GM18870 (cell line): ENCODE results near the gene MEST.
"Not testable (repeated sequence)": the region's sequence is repeated elsewhere in the genome, so short reads cannot be mapped to it uniquely, and the experiment has no call there.

ENCODE experiments used
- ATAC-seq: cut with Tn5 transposase; IDR thresholded peaks from one replicate; pipeline ENCODE4 v1.9.1; 2021; ENCODE audit warnings: moderate library complexity; ENCODE audit not compliant: unreplicated experiment

MEST gene

DNA sequence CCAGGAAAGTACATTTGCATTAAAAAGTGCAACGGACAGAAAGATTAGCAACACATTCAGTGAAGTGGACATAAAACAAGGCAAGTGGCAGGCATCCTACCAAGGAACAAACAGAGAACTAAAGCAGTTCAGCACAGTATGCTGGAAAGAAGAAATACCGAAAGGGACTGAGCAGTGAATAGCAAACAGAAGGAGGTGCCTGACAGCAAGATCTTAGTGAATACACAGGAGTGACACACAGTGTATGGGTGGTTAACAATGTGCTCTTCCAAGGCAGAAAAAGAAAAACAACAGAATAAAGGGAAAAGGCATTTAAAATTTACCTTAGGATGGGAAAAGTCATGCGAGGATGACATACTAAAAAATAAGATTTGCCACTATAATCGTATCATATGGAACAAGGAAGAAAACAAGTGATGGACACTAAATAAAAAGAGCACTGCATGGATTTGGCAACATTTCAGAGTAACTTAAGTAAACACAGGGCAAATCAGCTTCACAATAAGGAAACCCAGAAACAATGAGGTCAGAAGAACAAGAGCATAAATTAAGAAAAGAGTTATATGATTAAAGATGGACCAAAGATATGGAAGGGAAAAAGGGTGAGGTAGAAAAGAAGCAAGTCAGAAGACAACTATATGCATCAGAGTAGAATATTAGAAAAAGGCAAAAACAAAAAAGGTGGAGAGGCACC lies 29.5 kb downstream of the MEST start:
- ATAC-seq, result no peak

- not testable (repeated sequence) for ATAC-seq
These were observed 31.7 kb downstream of the MEST start for GRCh38 chr7:130523519-130524125.

DNA sequence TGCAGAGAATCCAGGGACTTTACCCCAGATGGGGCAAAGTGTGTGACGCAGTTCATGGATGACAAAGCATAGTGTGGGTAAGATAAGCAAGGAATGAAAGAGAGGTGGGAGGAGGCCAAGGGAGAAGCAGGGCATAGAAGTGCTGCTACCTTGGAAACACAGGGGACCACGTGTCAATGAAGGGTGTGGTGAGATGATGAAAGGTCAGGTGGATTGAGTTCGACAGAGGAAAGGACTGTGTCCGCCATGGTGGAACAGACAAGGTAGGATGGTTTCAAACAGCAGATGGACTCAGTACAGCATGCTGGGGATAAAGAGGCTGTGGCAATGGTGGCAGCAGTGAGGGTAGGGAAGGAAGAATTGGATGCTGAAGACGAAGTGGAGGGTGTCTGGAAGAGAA lies 32.7 kb downstream of the MEST start:
- ATAC-seq, result no peak

DNA sequence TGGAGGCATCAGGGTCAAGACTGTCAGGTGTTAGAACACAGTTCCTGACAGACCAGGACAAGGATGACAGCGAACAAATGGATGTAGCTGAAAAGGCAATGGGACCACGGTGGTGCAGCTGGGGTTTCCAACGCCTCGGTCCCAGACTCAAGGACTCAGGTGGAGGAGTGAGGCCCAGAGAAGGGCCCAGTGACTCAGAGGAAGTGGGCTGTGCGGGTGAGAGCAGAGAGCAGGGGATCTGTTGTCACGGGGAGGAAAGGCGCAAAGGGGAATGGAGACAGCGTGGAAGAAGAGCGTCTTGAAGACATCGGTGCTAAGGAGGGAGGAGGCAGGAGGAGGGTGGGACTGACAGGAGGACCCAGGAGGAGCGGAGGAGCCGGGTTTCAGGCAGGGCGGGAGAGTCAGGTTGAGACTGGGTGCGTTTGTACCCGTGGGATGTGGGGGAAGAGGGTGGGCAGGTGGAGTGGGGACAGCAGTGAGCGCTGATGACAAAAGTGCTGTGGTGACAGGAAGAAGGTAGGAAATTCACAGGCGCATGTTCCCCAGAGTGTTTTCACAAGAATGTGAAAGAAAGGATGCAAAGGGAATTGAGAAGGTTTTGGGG lies 36.0 kb downstream of the MEST start:
- ATAC-seq, result not testable (repeated sequence)

DNA sequence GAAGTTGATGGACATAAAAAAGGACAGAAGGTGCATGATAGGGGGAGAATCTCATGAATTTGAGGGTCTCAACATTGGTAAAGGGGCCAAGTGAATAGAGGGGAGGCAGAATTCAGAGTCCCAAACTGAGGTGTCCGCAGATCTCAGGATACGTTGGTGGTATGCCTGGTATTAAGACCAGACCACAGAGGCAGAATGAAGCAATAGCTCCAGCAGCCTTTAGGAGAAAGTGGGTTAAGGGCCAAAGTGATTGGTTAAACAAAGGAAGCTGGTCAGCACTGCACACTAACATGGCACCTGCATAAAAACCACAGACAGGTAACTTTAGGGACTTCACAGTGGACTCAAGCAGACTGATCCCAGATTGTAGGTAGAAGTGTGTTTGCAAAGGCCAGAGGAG lies 37.5 kb downstream of the MEST start:
- ATAC-seq, result no peak

DNA sequence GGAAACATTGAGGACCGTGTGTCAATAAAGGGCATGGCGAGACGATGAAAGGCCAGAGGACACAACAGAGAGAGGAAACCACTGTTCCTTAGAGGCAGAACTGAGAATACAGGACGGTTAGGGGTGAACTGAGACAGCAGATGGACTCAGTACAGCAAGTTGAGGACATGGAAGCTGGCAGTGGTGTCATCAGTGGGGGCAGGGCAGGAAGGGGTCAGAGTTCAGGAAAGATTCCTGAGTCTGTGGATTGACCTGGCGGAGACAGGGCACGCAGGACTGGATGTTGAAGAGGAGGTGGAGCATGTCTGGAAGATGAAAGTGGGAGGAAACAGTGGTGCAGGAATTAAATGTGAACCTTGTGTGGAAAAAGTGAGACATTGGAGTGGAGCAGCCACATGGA lies 46.0 kb downstream of the MEST start:
- not testable (repeated sequence) for ATAC-seq

DNA sequence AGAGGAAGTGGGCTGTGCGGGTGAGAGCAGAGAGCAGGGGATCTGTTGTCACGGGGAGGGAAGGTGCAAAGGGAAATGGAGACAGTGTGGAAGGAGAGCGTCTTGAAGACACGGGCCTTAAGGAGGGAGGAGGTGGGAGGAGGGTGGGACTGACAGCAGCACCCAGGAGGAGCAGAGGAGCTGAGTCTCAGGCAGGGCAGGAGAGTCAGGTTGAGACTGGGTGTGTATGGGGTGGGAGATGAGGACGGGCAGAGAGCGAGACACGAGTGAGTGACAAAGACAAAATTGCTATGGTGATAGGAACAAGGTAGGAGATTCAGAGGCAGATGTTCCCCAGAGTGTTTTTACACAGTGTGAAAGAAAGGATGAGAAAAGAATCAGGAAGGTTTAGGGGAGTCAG lies 49.4 kb downstream of the MEST start:
- not testable (repeated sequence) for ATAC-seq

GRCh38 chr7:130542297-130542696 lies 50.4 kb downstream of the MEST start:
- ATAC-seq, result not testable (repeated sequence)

- ATAC-seq, result no peak
These were observed 51.7 kb downstream of the MEST start for GRCh38 chr7:130543487-130544010.

- ATAC-seq, result no peak
These were observed 52.5 kb downstream of the MEST start for GRCh38 chr7:130544356-130544755.

DNA sequence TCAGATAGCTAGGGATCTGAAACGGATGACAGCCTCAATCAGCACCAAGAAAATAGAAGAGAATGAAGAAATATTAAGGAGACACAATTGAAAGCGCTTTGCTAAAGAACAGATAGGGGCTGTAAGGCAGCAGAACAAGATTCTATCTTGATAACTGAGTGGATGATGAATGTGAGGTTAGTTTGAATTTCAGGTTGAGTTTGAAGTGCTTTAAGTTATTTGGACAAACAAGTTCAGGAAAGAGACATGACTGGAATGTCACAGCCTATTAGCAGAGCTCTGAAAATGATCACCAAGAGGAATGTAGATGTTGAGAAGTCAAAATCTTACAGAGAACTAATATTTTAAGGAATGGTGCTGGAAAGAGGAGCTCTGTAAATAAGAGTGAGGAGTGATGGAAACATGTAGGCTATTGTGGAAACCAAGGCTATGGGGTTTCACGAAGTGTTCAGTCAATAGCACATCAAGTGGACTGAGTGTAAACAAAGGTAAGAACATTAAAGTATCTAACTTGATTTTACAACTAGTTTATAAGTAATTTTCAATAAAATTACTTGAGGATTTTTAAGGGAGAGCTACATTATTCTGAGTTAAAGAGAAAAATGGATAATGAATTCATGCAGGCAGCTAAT lies 61.6 kb downstream of the MEST start:
- ATAC-seq, result no peak

DNA sequence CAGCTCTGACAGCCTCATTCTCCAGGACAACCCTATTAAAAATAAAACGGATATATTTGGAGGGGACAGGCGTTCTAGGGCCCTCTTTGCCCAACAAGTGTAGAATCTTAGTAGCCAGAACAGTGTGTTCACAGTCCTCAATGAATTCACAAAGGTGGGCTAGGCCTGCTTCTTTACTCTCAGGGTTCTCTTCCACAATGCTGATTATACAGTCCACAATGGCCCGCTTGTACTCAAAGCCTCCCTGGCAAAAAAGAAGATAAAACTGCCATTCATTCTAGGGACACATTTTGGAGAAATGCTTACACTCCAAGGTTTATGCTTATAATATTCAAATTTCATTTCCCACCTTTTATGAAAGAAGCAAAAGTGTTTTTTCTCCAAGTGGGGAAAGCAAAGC lies 62.6 kb downstream of the MEST start:
- no peak for ATAC-seq
